ENCODE data around the gene SLC39A11. TPM values are rescaled to one million over a fixed set of nuclear protein-coding genes. Genes with fewer than 3 reads are reported as not detected.

SLC39A11 gene
- total and polyA plus RNA-seq, 2 of the 13 experiments (the other 11 are each of a cell fraction or from before 2014, with no cell fraction given): 17.2 to 31.5 TPM

GRCh38 chr17:72788950-72789585 lies 303.4 kb downstream of the SLC39A11 start (continued):
- TF ChIP-seq ZSCAN5A (CRISPR knock-in tag; IDR thresholded peaks at IDR 0.05; ENCODE audit: borderline replicate concordance): peak; percentile 32; the same call in 1 of the 2 replicates
- no peak for TF ChIP-seq PRDM15 (CRISPR knock-in tag; IDR thresholded peaks at IDR 0.05)
- no peak for TF ChIP-seq PBX2 (CRISPR knock-in tag; IDR thresholded peaks at IDR 0.05)
- no peak for TF ChIP-seq ZNF34 (CRISPR knock-in tag; IDR thresholded peaks at IDR 0.05; ENCODE audit: borderline replicate concordance)
- TF ChIP-seq U2AF1 (optimal IDR thresholded peaks at IDR 0.05; ENCODE audit: low read depth, low read length): no peak
- no peak for TF ChIP-seq ZUFSP (CRISPR knock-in tag; IDR thresholded peaks at IDR 0.05; ENCODE audit: borderline replicate concordance)
- no peak for TF ChIP-seq ZNF652 (CRISPR knock-in tag; IDR thresholded peaks at IDR 0.05; ENCODE audit: borderline replicate concordance, low read depth)
- TF ChIP-seq ZFP1 (CRISPR knock-in tag; IDR thresholded peaks at IDR 0.05): 0 out of 2 replicates have a peak, but pooled peaks have one; percentile 14
- no peak for TF ChIP-seq TGIF2 (CRISPR knock-in tag; IDR thresholded peaks at IDR 0.05)
- TF ChIP-seq ZNF687 (CRISPR knock-in tag; IDR thresholded peaks at IDR 0.05): peak; percentile 83
- TF ChIP-seq FOXM1 (CRISPR knock-in tag; IDR thresholded peaks at IDR 0.05): no peak
- TF ChIP-seq ZNF790 (CRISPR knock-in tag; IDR thresholded peaks at IDR 0.05; ENCODE audit: borderline replicate concordance): no peak

All from HepG2 (cell line).